ENCODE data around the gene EEF2.
A peak's percentile ranks its signal among the peaks of the same experiment; 100 is the strongest.
"Not testable (repeated sequence)": the region's sequence is repeated elsewhere in the genome, so short reads cannot be mapped to it uniquely, and the experiment has no call there.

The EEF2 gene

DNA sequence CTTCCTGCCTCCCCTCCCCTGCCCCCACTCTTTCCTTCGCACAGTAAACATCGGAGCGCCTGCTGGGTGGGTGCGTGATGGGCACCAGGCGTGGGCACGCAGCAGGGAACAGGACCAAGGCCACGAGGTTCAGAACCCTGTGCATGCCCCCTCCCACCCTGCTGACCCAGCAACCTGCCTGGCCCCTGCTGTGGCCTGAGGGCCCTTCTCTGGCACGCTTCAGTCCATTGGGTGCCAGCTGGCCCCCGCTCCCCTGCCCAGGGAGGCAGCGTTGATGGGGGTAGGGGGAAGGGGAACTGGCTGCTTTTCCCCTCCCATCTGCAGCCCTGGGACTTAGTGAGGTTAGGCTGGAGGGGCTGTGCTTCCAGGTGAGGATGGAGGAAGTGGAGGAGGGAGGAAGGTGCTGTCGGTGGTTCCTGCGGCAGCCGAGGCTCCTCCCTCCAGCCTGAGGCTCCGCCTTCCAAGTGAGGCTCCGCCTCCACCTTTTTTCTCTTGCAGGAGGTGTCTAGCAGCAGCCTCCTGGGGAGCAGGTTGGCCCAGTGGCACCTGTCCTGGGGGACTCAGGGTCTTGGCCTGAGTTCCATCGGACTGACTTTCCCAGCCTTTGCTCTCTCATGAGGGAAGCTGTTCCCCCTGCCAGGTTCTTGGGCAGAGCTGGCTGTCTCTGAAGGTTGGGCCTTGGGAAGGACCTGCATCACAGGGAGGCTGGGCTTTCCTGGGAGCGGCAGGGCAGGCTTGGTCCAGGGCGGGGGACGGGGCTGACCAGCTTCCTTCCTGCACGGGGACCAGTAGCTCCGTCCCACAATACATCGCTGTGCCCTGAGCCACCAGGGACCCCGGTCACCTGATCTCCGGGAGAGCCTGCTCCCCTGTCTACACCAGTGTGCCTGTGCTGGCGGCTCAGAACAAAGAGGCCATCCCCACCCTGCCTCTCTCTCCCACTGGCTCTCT is 29.6 kb upstream of the EEF2 start:
- DNase-seq = peak; percentile 46 to 51

DNA sequence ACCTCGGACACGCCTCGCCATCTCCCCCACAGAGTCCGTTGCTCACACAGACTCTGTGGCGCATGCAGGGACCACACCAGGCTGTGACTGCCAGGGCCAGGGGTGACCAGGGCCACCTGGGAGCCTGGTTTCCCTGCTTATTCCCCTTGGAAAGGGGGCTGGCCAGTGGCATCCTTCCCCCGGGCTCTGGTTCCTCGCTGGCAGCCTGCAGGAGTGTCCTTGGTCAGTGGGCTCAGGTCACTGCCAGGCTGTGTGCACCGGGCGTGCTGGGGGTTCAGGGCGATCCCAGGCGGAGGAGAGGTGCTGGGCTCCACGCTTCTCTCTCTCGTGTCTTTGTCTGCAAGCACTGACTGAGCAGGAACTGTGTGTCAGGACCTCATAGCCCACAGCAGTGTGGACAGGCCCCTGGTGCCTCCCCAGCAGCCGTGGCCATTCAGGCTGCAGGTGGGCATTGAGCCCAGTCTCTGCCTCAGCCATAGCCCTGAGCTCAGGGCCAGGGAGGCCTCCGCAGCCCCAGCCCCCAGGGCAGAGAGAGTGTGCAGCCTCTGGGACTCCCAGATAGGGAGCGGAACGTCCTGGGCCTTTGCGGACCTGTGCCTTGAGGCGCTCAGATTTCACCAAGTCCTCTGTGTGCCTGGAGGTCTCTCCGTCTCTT is 28.8 kb upstream of the EEF2 start:
- DNase-seq = no peak

DNA sequence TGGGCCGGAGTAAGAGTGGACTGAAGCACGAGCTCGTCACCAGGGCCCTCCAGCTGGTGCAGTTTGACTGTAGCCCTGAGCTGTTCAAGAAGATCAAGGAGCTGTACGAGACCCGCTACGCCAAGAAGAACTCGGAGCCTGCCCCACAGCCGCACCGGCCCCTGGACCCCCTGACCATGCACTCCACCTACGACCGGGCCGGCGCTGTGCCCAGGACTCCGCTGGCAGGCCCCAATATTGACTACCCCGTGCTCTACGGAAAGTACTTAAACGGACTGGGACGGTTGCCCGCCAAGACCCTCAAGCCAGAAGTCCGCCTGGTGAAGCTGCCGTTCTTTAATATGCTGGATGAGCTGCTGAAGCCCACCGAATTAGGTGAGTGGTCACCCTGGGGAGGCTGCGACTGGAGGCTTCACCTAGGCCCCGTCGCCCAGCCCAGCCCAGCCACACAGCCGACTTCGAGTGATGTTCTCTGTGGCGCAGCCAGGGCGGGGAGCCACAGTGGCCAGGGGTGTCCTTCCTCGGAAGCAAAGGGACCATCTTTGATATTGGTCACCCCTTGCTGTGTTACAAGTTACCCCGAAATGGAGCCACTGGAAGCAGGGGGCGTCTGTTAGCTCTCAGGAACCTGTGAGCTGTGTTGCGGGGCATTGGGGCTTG is 27.8 kb upstream of the EEF2 start:
- DNase-seq = no peak

DNA sequence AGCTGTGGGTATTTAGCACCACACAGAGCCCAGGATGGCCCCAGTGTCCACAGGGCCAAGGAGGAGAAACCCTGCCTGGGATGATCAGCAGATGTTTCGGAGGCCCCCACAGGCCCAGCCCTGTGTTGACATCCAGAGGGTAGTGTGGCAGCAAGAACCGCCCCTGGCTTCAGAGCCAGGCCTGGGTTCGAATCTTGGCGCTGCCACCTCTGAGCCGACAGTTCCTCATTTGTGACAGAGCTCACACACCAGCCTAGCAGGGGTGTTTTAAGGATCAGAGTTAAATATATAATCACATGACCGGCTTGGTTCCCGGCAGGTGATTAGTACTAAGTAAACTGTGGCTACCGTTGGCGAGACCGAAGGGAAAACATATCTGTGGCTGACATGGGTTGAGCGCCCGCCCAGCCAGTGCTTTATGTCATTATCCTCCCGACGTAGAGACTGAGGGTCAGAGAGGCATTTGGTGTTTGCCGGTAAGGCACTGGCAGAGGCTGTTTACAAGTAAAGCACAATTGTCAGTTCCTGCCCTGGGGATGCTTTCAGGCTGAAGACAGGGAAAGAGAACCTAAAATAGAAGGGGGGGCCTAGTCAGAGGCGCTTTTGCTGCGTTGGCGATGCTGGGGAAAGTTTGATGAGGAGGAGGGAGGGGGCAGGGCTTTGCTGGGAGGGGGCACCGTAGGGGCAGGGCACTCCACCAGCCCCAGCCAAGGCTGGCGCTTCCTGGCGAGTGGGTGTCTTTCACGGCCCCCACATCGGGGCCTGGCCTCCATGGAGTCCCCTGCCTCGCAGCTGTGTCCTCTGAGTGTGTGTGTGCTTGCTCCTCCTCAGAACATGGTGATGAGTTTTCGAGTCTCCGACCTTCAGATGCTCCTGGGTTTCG is 27.1 kb upstream of the EEF2 start:
- DNase-seq = no peak

DNA sequence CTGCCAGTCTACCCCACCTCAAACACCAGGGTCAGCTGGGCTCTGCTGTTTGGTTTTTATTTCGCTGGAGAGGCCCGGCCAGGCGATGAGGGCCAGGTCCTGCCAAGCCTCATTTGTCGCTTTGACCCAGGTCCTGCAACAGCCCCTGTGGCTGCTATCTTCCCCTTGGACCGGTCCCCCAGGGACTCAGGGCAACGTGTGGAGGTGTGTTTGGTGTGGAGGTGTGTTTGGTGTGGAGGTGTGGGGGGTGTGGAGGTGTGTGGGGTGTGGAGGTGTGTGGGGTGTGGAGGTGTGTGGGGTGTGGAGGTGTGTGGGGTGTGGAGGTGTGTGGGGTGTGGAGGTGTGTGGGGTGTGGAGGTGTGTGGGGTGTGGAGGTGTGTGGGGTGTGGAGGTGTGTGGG is 26.2 kb upstream of the EEF2 start:
- DNase-seq = not testable (repeated sequence)

GRCh38 chr19:4010808-4011110 is 25.5 kb upstream of the EEF2 start:
- DNase-seq = no peak

- DNase-seq = no peak
Observed at GRCh38 chr19:4009990-4010807, 24.9 kb upstream of the EEF2 start.

DNA sequence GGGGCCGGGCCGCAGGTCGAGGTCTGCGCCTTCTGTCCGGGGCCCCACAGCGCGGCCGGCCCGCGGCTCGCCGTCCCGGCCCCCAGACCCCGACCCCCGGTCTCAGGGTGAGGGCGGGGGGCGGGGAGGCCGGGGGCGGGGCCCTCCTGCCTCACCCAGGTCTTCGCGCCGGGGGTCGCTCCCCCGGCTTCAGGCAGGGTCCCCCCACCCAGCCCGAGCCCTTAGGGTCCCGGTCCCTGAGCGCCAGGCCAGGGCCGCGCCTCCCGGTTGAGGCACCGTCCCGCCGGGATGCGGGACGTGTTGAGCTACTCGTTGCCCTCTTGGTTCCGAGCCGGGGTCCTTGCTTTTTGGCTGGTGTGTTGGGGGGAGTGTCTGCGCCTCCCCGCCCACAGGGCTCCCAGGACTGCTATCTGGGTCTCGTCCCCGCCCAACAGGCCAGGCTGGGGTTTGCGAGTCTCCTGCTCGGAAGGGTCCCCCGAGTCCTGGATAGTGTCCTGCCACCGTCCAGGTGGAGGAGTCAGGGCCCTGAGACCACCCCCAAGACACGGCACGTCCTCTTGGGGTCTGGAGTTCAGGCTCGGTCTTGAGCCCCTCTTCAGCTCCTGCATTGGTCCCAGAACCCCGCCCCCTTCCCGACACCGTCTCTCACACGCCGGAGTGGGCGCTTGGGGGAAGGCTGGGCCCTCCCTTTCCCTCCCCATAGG is 22.7 kb upstream of the EEF2 start:
- no peak for DNase-seq

DNA sequence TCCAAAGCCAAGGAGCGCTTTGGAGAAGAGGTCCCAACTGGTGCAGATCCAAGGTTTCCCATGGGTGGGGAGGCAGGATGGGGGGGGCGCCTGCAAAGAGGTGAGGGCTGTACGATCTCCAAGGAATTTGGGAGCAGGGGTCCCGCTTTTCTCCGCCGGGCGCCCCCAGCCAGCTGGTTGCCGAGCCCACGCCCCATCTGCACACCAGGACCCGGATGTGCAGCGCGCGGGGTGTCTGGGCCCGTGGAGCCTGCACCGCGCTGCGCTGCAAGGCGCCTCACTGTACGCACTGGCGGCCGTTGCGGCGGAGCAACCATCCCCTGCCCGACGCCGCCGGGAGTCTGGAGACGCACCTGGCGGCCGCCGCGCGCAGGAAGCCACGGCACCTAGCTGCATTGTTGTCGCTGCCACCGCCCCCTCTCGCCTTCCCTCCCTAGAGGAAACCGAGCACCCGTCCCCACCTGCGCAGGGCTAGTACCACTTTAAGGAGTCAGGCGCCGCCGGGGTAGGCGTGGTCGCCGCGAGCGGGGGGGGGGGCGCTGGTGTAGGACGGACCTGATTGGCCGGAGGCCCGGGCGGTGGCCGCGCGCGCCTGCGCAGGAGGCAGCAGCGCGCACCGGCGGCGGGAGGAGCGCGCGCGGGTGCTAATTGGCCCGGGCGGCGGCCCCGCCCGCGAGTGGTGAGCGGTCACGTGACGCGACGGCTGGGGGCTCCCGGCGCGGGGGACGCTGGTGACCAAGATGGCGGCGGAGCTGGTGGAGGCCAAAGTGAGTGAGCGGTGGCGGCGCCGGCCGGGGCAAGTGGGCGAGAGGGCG is 22.0 kb upstream of the EEF2 start, which contains the start of gene PIAS4:
Gene PIAS4 (plus strand): TSS at position 716 of the 815 bp plus-strand sequence. CDS start 25 bp downstream, at position 741.
- peak; percentile 96 for DNase-seq

GRCh38 chr19:4005436-4005835 is 20.2 kb upstream of the EEF2 start:
- not testable (repeated sequence) for DNase-seq

- not testable (repeated sequence) for DNase-seq
Observed at GRCh38 chr19:4000798-4001197, 15.5 kb upstream of the EEF2 start.

GRCh38 chr19:3998667-3999412 is 13.6 kb upstream of the EEF2 start:
- DNase-seq = not testable (repeated sequence)

DNA sequence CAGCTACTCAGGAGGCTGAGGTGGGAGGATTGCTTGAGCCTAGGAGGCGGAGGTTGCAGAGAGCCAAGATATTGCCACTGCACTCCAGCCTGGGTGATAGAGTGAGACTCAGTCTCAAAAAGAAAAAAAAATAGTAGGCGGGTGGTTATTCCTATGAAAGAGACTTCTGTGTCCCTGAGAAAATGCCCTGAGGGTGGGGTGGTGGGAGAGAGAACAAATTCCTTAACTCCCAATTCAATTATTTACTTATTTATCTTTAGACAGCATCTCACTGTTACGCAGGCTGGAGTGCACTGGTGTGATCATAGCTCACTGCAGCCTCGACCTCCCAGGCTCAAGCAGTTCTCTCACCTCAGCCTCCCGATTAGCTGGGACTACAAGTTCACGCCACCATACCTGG is 10.3 kb upstream of the EEF2 start:
- no peak for DNase-seq

DNA sequence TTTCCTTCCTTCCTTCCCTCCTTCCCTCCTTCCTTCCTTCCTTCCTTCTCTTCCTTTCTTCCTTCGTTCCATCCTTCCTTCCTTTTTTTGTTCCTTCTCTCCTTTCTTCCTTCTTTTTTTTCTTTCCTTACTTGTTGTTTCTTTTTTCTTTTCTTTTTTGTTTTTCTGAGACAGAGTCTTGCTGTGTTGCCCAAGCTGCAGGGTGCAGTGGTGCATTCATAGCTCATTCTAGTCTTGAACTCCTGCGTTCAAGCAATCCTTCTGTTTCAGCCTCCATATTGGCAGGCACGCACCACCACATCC is 5.5 kb upstream of the EEF2 start:
- DNase-seq = no peak

DNA sequence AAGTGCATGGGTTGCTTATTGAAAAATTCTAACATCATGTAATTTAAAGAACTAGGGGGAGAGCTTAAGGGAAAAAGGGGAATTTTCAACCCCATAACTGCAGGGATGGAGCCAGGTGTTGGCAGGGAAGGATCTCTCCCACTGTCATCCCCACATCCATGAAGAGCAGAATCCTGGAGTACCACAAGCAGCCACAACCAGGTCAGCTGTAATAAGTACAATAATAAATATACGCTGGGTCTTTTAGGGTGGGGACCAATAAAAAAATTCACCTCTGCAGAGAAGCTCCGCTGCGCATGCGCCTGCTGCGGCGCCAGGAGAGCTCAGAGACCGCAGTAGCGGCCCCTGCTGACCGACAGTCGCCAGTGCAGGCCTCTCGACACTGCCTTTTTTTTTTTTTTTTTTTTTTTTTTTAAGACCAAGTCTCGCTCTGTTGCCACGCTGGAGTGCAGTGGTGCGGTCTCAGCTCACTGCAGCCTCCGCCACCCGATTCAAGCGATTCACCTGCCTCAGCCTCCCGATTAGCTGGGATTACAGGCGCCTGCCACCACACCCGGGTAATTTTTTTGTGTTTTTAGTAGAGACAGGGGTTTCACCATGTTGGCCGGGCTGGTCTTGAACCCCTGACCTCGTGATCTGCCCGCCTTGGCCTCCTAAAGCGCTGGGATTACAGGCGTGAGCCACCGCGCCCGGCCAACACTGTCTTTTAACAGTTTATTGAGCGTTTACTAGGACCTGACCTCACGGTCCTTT is 2.5 kb upstream of the EEF2 start:
- peak; percentile 92 to 93 for DNase-seq

- DNase-seq = peak; percentile 76 to 83
Observed at GRCh38 chr19:3986260-3987041, 1.2 kb upstream of the EEF2 start.

DNA sequence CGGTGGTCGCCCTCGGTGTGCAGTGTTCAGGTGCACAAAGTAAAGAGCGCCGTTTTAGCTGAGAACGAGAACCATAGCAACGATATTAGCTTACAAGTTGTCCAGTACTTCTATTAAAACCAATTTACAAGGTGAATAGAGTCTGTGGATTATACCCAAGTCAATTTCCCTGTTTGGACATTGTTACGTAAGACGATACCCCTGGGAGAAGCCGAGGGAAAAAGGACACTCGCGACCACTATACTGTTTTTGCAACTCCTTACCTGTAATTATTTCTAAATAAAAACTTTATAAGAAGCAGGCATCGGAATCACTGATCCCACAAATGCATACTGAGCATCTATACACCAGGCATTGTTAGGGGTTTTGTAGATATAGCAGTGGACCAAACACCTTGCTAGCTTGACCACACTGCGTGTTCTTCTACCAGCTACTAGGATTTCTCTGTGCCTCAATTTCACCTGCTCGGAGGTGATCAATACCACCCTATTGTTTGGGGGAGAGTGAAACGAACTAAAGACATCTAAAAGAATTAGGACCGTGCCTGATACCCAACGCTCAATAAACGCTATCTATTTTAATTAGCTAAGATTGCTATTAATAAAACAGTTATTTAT is 488 bp upstream of the EEF2 start:
- DNase-seq = no peak

- no peak for DNase-seq
Observed at GRCh38 chr19:3984584-3984907, 717 bp downstream of the EEF2 start.

Measured in CD4-positive, alpha-beta T cell treated with Interleukin-4 for 1 hour (primary cell).